GM23248 (cell line): ENCODE data around the gene DNASE1L2.

Source experiments
- EZH2 ChIP-seq: fragments of 200-600 bp; sonication (generic); IDR thresholded peaks from 2 replicates; pipeline ENCODE4 v1.6.1; 2018; ENCODE audit warnings: antibody characterized with exemption, mild to moderate bottlenecking; ENCODE audit not compliant: insufficient read depth, poor library complexity, severe bottlenecking
- EZH2phosphoT487 ChIP-seq: fragments of 200-600 bp; sonication (generic); IDR thresholded peaks from 2 replicates; pipeline ENCODE4 v1.6.1; 2018; ENCODE audit warnings: antibody characterized with exemption, moderate library complexity, mild to moderate bottlenecking, low read depth; ENCODE audit not compliant: insufficient read depth

- TF ChIP-seq EZH2, result no peak
- TF ChIP-seq EZH2phosphoT487, result no peak
These were observed 33.8 kb downstream of the DNASE1L2 start for GRCh38 chr16:2270070-2270462.
